Measurements from ENCODE around the gene HSPB8. TPM values are rescaled to one million over a fixed set of nuclear protein-coding genes. Genes with fewer than 3 reads are reported as not detected.
A peak's percentile ranks its signal among the peaks of the same experiment; 100 is the strongest.

Gene HSPB8
- total and polyA plus RNA-seq, 2 of the 4 experiments (the other 2 are of a cell fraction), result 12.9 to 25.8 TPM

DNA sequence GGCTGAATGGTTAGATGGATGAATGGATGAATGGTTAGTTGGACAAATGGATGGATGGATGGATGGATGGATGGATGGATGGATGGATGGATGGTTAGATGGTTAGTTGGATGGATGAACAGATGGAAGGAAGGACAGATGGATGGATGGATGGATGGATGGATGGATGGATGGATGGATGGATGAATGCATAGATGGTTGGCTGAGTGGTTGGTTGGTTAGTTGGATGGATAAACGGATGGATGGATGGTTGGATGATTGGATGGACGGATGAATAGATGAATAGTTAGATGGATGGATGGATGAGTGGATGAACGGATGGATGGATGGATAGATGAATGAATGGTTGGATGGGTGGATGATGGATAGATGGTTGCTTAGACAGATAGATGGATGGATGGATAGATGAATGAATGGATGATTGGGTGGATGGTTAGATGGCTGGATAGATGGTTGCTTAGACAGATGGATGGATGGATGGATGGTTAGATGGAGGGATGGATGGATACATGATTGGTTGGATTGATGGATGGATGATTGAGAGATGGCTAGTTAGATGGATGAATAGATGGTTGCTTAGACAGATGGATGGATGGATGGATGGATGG, 48.8 kb upstream of the HSPB8 start:
- Histone ChIP-seq H2AFZ (replicated peaks; ENCODE audit: low read length, poor library complexity) (no peak overlapping the region), H3K9me1 (ENCODE audit: insufficient read depth, low read length) (no peaks in the 10 kb centered on the region), H3K36me3 (ENCODE audit: control insufficient read depth, insufficient read depth, low read length) (no peaks in the 10 kb centered on the region), H3K4me3 (ENCODE audit: insufficient read depth, low read depth, low read length) (no peak overlapping the region), H3K23ac (ENCODE audit: low read depth, low read length) (no peak overlapping the region), H3K27ac (ENCODE audit: insufficient read depth, low read length) (no peak overlapping the region), H3K9me3 (ENCODE audit: control insufficient read depth, insufficient read depth, low read length) (peaks cover 5% of the 10 kb centered on the region), H2BK15ac (ENCODE audit: low read depth, low read length) (no peak overlapping the region), H2AK5ac (ENCODE audit: low read depth, low read length) (no peak overlapping the region), H2BK5ac (ENCODE audit: low read depth, low read length, poor library complexity, severe bottlenecking) (peak overlapping the region; percentile 45), H4K8ac (ENCODE audit: low read depth in 2 of 2, low read length in 2 of 2) (no peak overlapping the region), H3K18ac (ENCODE audit: low read depth, low read length) (no peak overlapping the region), H4K20me1 (ENCODE audit: insufficient read depth, low read length) (no peaks in the 10 kb centered on the region), H2AK9ac (replicated peaks; ENCODE audit: low read depth, low read length, poor library complexity) (no peak overlapping the region), H2BK120ac (ENCODE audit: low read depth, low read length) (no peak overlapping the region), H3K9ac (ENCODE audit: low read depth, low read length) (no peak overlapping the region), H3K79me1 (ENCODE audit: low read depth in 1 of 2, low read length in 2 of 2) (no peaks in the 10 kb centered on the region), H3K14ac (replicated peaks; ENCODE audit: low read depth, low read length) (no peak overlapping the region), H3K4me2 (ENCODE audit: low read depth, low read length) (no peak overlapping the region), H4K5ac (ENCODE audit: low read depth, low read length) (no peak overlapping the region), H3K27me3 (ENCODE audit: control insufficient read depth, insufficient read depth, low read length) (no peaks in the 10 kb centered on the region), H3K56ac (ENCODE audit: extremely low read depth, insufficient read depth, low read length) (no peak overlapping the region), H4K91ac (ENCODE audit: insufficient read depth, low read depth, low read length) (no peak overlapping the region), H3K4ac (ENCODE audit: low read depth, low read length) (no peak overlapping the region), H3K4me1 (ENCODE audit: control insufficient read depth, insufficient read depth, low read length) (no peaks in the 10 kb centered on the region), H2BK20ac (ENCODE audit: low read depth, low read length) (no peak overlapping the region)
- POLR2A ChIA-PET (ENCODE audit: unreplicated experiment), result no interaction called here
- dilution Hi-C loops (cut with HindIII; ENCODE audit: low sequenced_read_pairs, unreplicated experiment), result no loop called here
- DNase-seq, result no peak
- no TSS peak for BruUV-seq (replicated peaks)
- TF ChIP-seq CHD1 (IDR thresholded peaks at IDR 0.05; ENCODE audit: low read depth, low read length) (no peak), MAFK (IDR thresholded peaks at IDR 0.05; ENCODE audit: low read depth, low read length) (no peak), NFE2L2 (IDR thresholded peaks at IDR 0.05; ENCODE audit: low read depth, low read length) (no peak), FOS (IDR thresholded peaks at IDR 0.05; ENCODE audit: low read depth, low read length) (no peak), CEBPB (IDR thresholded peaks at IDR 0.05; ENCODE audit: low read depth, low read length) (no peak), RAD21 (IDR thresholded peaks at IDR 0.05; ENCODE audit: low read length) (no peak), MXI1 (IDR thresholded peaks at IDR 0.05; ENCODE audit: borderline replicate concordance, low read depth, low read length) (no peak), POLR2A (IDR thresholded peaks at IDR 0.05; ENCODE audit: low read depth, low read length) (no peak), MAZ (IDR thresholded peaks at IDR 0.05; ENCODE audit: borderline replicate concordance, low read depth, low read length) (no peak), RCOR1 (IDR thresholded peaks at IDR 0.05; ENCODE audit: insufficient replicate concordance, low read length) (no peak), BHLHE40 (IDR thresholded peaks at IDR 0.05; ENCODE audit: low read depth, low read length) (no peak), RFX5 (IDR thresholded peaks at IDR 0.05; ENCODE audit: low read depth, low read length) (no peak), SMC3 (IDR thresholded peaks at IDR 0.05; ENCODE audit: low read depth, low read length) (no peak)
- TF ChIP-seq, protein P1, sequence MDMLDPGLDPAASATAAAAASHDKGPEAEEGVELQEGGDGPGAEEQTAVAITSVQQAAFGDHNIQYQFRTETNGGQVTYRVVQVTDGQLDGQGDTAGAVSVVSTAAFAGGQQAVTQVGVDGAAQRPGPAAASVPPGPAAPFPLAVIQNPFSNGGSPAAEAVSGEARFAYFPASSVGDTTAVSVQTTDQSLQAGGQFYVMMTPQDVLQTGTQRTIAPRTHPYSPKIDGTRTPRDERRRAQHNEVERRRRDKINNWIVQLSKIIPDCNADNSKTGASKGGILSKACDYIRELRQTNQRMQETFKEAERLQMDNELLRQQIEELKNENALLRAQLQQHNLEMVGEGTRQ (IDR thresholded peaks at IDR 0.05; ENCODE audit: low read depth, low read length), result no peak
- TF ChIP-seq, protein P2, sequence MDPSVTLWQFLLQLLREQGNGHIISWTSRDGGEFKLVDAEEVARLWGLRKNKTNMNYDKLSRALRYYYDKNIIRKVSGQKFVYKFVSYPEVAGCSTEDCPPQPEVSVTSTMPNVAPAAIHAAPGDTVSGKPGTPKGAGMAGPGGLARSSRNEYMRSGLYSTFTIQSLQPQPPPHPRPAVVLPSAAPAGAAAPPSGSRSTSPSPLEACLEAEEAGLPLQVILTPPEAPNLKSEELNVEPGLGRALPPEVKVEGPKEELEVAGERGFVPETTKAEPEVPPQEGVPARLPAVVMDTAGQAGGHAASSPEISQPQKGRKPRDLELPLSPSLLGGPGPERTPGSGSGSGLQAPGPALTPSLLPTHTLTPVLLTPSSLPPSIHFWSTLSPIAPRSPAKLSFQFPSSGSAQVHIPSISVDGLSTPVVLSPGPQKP (IDR thresholded peaks at IDR 0.05; ENCODE audit: borderline replicate concordance, low read depth, low read length), result no peak
- TF ChIP-seq, protein P3, sequence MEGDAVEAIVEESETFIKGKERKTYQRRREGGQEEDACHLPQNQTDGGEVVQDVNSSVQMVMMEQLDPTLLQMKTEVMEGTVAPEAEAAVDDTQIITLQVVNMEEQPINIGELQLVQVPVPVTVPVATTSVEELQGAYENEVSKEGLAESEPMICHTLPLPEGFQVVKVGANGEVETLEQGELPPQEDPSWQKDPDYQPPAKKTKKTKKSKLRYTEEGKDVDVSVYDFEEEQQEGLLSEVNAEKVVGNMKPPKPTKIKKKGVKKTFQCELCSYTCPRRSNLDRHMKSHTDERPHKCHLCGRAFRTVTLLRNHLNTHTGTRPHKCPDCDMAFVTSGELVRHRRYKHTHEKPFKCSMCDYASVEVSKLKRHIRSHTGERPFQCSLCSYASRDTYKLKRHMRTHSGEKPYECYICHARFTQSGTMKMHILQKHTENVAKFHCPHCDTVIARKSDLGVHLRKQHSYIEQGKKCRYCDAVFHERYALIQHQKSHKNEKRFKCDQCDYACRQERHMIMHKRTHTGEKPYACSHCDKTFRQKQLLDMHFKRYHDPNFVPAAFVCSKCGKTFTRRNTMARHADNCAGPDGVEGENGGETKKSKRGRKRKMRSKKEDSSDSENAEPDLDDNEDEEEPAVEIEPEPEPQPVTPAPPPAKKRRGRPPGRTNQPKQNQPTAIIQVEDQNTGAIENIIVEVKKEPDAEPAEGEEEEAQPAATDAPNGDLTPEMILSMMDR (conservative IDR thresholded peaks at IDR 0.05; ENCODE audit: low read depth, low read length), result no peak
- no peak for ATAC-seq (ENCODE audit: low read depth)
- 12 to 100% methylated on average over 2 to 3 of the region's 3 CpGs for WGBS, 2 experiments (ENCODE audit: extremely low coverage in 2 of 2, insufficient read length in 1 of 2)
- intact Hi-C loops (cut with micrococcal nuclease), result no loop called here
- in situ Hi-C loops (cut with MboI; ENCODE audit: low sequenced_read_pairs), result no loop called here
- CTCF ChIA-PET, result no interaction called here

Measured in IMR-90 (cell line).